Stimulated activated CD4-positive, alpha-beta T cell treated with anti-CD3 and anti-CD28 coated beads, Interleukin-2, amount 100 ng/mL, for 4 hours (primary cell): ENCODE data around the gene FDPS.
"Not testable (repeated sequence)": the region's sequence is repeated elsewhere in the genome, so short reads cannot be mapped to it uniquely, and the experiment has no call there.

ENCODE experiments used
- DNase-seq: peaks from one replicate; pipeline ENCODE4 v3.0.0-alpha.2; 2020; ENCODE audit warnings: low read depth

The FDPS gene

DNA sequence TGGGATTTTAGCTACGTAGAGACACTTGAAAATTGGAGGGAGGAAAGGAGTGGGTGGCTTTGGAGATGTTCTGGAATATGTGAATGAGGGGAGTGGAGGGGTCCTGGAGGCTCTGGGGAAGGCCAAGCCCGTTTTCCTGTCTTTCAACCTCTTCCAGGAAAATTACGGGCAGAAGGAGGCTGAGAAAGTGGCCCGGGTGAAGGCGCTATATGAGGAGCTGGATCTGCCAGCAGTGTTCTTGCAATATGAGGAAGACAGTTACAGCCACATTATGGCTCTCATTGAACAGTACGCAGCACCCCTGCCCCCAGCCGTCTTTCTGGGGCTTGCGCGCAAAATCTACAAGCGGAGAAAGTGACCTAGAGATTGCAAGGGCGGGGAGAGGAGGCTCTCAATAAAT, 11.6 kb downstream of the FDPS start:
- no peak for DNase-seq

DNA sequence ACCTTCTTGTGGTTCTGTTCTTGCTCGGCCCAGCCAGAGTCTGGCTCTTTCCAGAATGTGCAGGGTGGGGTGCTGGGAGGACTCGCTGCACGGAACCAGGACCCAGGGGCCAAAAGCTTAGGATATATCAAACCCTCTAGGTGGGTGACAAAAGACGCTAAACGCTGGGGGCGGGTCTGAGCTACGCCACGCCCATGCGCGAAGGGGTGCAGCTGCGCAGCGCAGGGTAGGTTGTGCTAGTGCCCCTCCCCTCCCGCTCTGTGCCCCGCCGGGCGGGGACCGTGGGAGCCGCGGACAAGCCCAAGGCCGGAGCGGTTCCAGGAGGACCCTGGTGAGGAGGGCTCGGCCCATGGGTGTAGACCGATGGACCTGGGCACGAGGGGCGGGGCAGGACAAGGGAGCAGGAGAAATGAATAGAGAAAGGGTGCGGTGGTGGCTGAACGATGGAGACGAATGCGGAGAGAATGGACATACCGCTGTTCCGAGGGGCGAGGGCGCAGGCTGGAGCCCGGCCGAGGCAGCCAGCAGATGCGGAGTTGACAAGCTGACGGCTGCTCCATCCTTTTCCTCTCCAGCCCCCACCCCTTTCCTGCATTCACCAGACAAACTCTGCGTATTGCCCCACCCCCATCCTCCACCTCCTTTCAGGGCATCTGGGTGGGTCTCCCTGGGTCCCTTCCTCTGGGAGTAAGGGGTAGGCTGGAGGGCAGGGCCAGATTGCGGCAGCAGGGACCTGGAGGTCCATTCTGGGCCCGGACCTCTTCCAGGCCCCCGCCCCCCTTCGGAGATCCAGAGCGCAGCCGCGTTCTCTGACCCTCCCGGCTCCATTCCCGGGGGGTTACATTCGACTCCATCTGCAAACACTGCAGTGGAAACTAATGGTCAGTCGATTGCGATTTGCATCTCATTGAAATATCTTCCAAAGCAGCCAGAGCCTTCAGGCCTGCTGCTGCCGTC, 12.3 kb downstream of the FDPS start, which contains the start of gene RUSC1:
TSS of gene RUSC1 (plus strand) at position 234 of the 957 bp plus-strand sequence. CDS start 880 bp downstream, outside the sequence.
- DNase-seq, result peak; percentile 65

DNA sequence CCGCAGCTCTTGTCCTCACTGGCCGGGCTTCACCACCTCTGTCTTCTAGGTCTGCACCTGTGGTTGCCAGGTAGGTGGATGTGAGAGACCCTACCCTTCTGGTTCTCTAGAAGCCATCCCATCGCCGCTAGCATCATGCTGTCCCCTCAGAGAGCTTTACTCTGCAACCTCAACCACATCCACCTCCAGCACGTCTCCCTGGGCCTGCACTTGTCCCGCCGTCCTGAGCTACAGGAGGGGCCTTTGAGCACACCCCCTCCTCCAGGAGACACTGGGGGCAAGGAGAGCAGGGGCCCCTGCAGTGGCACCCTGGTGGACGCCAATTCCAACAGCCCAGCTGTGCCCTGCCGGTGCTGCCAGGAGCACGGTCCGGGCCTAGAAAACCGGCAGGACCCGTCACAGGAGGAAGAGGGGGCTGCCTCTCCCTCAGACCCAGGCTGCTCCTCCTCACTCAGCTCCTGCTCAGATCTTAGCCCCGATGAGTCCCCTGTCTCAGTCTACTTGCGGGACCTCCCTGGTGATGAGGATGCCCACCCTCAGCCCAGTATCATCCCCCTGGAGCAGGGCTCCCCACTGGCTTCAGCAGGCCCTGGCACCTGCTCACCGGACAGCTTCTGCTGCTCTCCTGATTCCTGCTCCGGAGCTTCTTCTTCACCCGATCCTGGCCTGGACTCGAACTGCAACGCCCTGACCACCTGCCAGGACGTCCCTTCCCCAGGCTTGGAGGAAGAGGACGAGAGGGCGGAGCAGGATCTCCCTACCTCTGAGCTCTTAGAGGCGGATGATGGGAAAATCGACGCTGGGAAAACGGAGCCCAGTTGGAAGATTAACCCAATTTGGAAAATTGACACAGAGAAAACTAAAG, 13.2 kb downstream of the FDPS start:
- DNase-seq, result no peak

DNA sequence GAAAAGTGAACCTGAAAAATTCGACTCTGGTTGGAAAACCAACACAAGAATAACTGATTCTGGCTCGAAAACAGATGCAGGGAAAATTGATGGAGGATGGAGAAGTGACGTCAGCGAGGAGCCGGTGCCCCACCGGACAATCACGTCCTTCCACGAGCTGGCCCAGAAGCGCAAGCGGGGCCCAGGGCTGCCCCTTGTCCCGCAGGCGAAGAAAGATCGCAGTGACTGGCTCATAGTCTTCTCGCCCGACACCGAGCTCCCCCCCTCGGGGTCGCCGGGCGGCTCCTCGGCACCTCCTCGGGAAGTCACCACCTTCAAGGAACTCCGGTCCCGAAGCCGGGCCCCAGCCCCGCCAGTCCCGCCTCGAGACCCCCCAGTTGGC, 13.9 kb downstream of the FDPS start:
- DNase-seq, result no peak

DNA sequence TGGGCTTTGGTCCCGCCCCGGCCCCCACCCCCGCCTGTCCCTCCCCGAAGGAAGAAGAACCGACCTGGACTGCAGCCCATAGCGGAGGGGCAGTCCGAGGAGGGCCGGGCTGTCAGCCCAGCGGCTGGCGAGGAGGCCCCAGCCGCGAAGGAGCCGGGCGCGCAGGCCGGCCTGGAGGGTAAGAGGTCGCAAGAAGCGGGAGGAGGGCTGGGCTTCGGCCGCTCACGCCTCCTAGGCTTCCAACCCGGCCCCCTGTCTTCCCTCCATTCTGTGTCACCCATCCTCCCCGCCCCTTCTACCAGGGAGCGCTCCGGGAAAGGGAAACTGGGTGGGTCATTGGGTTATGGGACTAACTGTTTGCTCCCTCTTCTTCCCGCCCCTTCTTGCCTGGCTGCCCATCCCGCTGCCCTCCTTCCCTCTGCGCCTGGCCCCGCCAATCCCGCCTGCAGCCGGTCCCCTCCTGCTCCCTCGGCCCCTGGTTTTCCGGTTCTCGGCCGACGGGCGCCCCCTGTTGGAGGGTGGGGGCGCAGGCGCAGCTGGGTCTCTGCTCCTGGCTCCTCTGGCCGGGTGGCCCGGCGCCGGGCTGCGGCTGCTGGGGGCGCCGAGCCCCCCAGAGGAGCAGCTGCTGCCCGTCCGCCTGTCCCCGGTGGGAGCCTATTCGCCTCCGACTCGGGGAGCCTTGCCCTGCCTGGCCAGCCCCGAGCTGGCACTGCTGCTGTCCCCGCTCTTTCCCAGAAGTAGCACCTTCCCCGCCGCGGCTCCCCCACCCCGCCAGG, 14.5 kb downstream of the FDPS start:
- peak; percentile 75 for DNase-seq

DNA sequence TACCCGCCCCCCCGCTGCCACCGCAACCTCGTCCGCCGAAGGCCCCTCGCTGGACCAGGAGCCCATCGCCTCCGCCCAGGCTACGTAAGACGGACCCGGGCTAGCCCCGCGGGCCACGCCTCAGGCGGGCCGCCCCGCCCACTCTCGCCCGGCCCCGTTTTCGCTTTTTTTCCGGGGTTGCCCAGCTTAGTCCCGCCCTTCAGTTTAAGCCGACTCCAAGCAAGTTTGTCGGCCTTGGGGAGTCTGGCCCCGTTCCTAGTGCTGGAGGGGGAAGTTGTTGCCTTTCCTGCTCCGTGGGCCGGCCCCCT, 15.0 kb downstream of the FDPS start:
- DNase-seq, result peak; percentile 63

DNA sequence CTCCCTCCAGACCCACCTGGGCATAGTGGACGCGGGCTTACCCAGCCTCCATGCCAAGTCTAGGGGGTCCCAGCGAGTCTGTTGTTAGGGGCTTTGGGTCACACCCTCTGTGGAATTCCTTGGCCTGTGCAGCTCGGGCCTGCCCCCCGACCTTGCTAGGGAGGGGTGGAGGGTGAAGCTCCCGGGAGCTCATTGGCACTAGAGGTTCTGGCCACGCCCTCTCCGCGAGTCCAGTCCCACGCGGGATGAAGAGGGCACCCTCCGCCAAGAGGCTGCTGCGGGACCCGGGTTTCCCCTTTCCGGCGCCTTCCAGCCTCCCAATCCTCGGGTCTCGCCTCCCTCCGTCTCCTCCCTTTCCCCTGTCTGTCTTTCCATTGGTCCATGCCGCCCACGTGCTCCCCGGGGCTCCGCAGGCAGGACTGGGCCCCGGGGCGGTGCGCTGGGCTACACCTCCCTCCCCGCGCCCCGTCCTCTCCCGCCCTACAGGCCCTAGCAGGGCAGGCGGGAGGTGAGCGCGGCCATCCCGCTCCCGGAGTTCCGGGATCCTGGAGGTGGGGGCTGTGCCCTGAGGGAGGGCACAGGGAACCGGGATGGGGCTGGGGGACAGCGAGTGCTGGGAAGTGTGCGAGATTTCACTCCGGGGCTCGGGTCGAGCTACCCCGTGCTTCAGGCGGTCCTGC, 15.5 kb downstream of the FDPS start:
- DNase-seq, result peak; percentile 74

DNA sequence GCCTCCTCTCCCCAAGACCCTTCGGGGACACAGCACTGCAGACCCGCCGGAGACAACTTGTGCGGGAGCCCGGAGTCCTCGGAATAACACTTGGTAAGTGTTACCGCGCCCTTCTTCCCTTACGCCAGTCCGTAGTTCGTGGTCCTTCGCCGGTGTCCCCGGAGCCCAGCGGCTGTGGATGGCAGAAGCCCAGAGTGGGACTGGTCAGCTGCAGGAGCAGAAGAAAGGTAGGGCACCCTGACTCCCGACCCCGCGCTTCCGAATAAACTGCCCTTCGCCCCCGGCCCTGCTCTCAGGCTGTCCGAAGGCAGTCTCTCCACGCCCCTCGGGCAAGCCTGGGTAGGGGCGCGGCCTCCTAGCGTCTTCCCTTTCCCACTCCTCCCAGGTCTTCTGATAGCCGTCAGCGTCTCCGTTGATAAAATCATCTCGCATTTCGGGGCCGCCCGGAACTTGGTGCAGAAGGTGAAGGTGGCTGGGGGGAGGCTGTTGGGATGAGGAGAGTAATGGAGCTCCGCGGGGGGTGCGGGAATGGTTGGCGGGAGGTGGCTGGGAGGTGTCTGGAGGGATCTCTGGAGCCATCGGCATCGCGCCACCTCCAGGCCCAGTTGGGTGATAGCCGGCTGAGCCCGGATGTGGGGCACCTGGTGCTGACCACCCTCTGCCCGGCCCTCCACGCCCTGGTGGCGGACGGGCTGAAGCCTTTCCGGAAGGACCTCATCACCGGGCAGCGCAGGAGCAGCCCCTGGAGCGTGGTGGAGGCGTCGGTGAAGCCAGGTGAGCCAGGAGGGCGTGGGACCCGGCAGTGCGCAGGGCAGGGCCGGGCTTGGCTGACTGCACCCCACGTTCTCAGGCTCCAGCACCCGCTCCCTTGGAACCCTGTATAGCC, 16.3 kb downstream of the FDPS start:
- no peak for DNase-seq

DNA sequence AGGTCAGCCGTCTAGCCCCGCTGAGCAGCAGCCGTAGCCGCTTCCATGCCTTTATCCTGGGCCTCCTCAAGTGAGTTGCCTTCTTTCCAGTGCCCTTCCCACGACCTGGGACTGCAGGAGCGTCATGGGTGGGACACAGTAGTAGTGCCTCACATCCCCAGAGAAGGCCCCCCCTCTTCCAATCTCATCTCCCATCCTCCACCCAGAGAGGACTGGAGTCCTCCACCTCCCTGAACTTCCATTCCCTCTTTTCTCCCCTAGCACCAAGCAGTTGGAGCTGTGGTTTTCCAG, 16.9 kb downstream of the FDPS start:
- DNase-seq, result no peak

DNA sequence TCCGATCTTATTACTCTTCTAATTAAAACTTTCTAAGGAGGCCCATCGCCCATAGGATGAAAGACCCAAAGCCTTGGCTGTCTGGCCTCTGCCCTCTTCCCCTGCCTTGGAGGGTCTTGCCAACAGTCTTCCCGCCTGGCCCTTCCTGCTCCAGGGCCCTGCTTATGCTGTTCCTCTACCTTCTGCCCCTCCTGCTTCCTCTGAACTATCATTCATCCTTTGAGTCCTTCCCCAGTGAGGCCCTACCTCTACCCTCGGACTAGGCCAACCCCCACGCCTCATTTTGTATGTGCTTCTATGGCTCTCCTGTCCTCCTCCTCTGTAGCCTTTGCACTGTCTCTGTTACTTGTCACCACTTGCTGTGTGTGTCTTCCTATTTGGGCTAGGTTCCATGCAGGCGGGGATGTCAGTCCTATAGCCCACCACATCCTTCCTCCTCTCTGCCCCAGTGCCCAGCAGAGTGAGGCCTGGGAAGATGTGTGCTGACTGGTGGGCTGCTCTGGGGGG, 17.4 kb downstream of the FDPS start:
- DNase-seq, result no peak

DNA sequence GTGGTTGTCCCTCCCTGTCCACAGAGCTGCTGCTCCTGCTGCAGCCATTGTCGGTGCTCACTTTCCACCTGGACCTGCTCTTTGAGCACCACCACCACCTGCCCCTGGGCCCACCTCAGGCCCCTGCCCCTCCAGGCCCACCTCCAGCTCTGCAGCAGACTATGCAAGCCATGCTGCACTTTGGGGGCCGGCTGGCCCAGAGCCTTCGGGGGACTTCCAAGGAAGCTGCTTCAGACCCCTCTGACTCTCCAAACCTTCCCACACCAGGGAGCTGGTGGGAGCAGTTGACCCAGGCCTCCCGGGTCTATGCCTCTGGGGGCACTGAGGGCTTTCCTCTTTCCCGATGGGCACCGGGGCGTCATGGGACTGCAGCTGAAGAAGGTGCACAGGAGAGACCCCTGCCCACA, 18.0 kb downstream of the FDPS start:
- no peak for DNase-seq

DNA sequence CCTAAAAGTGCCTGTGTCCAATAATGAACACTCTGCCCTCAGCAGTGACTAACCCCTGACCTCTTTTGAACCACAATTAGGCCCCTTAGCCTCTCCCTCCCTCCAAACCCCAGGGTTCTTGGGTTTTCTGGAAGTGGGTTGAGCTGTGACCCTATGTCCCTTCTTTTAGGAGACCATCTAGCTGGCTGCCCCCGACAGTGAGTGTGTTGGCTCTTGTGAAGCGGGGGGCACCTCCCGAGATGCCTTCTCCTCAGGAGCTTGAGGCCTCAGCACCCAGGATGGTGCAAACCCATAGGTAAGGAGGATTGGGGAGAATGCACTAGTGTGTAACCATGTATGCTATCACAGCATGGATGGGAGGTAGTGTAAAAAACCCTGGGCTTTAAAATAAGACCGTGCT, 19.3 kb downstream of the FDPS start:
- DNase-seq, result no peak

DNA sequence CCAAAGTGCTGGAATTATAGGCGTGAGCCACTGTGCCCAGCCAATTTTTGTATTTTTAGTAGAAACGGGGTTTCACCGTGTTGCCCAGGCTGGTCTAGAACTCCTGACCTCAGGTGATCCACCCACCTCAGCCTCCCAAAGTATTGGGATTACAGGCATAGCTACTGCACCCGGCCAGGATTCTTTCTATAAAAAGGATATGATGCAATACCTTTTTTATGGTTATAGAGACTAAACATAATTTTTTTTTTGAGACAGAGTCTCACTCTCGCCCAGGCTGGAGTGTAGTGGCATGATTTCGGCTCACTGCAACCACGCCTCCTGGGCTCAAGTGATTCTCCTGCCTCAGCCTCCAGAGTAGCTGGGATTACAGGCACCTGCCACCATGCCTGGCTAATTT, 20.2 kb downstream of the FDPS start:
- not testable (repeated sequence) for DNase-seq

DNA sequence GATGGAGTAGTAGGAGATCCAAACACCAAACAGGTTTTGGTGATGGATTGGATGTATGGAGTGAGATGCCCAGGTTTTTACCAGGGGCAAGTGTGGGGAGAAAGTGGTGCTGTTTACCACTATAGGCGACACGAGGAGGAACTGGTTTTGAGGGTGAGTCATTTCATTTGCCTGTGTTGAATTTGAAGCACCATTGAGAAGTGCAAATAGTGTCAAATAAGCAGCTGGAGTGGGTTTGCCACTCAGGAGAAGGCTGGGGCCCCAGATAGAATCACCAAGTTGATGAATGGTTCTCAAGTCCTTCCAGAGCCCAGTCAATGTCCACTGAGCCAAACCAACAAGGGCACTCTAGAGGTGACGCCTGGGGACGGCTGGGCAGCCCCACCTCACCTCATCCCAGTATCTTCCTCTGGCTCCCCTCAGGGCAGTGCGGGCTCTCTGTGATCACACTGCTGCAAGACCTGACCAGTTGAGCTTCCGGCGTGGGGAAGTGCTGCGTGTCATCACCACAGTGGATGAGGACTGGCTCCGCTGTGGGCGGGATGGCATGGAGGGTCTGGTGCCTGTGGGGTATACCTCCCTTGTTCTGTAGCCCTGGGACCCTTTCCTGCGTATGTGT, 21.4 kb downstream of the FDPS start:
- DNase-seq, result no peak

DNA sequence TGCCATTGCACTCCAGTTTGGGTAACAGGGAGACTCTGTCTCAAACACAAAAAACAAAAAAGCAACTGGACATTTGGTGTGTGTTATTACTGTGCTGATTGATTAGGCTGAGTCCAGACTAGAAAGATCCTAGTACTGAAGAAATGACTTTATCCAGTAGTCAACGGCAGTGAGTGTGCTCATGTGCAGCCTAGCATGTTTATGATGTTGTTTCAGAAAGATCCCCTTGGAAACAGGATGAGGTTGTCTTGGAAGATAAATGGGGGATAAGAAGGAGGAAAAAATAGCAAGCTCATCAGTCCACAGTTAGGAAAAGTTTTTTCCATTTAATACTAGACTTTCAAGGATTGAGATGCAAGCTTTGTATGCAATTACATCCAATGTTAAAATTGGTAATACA, 26.3 kb downstream of the FDPS start:
- no peak for DNase-seq

DNA sequence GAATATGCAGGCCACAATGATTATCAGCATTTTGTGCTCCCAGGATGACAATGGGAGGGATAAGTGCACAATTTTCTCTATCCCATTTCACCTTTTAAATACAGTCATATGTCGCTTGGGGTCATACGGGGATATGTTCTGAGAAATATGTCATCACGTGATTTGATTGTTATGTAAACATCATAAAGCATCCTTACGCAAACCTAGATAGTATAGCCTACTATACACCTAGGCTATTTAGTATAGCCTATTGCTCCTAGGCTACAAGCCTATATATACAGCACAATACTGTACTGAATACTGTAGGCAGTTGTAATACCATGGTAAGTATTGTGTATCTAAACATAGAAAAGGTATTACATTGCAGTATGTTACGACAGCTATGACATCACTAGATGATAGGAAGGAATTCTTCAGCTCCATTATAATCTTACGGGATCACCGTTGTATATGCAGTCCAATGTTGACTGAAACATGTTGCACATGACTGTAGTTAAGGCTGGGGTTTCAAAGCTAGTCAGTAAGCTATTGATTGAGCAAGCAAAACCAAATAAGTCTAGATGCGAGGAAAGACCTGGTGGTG, 30.9 kb downstream of the FDPS start:
- DNase-seq, result no peak

DNA sequence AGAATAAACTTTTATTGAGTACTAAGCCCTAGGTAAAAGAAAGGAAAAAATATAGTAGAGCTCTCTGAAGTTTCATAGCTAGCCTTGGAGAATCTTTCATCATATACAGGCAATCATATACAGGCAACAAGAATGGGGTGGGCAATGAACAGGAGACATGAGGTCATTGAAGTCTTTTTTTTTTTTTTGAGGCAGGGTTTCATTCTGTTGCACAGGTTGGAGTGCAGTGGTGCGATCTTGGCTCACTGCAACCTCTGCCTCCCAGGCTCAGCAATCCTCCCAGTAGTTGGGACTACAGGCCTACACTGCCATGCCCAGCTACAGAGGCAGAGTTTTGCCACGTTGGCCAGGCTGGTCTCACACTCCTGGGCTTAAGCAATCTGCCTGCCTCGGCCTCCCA, 34.2 kb downstream of the FDPS start:
- no peak for DNase-seq

DNA sequence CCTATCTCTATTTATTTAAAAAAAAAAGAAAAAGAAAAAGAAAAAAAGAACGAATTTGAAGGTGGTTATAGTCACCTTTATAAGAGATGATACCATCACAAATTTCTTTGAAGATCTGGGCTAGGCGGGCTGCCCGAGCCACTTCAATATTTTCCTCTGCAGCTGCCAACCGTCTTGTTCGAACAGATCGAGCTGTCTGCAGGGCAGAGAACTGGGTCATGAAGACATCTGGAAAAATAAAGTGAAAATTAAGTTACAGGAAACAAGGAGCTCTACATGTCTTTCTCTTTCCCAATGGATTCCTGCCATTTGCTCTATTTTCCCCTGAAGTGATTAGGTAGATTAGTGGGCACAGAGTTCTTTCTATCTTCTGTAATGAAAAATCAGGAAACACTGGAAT, 44.0 kb downstream of the FDPS start:
- no peak for DNase-seq

DNA sequence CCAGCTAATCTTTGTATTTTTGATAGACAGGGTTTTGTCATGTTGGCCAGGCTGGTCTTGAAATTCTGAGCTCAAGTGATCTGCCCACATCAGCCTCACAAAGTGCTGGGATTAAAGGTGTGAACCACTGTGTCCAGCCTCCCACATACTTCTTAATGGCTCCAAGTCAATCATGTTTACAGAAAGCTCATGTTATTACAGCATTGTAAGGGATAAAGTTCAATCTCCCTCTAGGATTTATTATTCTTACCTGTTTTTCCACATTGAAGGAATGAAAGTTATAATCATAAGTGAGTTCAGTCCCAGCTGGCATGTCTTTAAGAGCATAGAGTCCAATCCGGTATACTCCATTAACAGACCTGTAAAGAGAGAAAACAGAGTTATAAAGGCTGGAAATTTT, 51.4 kb downstream of the FDPS start:
- no peak for DNase-seq
